Kidney (tissue), 14 donors: ENCODE data around the gene ZNF565. TPM values are rescaled to one million over a fixed set of nuclear protein-coding genes. Genes with fewer than 3 reads are reported as not detected.
A peak's percentile ranks its signal among the peaks of the same experiment; 100 is the strongest.

Experiments used
- DNase-seq, 5 donors: peaks; one replicate each; pipeline ENCODE4 v3.0.0-alpha.2; 2013 to 2020
- FAIRE-seq: peaks from 2 replicates; lab custom pipeline; 2012; peaks lifted over from hg19 to GRCh38; lab: Jason Lieb, UNC
- H3K27ac ChIP-seq, 2 donors: one replicate each; pipeline ENCODE4 v1.7.0; 2013; ENCODE audit warnings: low read depth in 2 of 2, low read length in 2 of 2, inconsistent platforms in 1 of 2
- H3K27me3 ChIP-seq: one replicate; pipeline ENCODE4 v1.7.1; 2013; ENCODE audit warnings: low read length, inconsistent platforms; ENCODE audit not compliant: control insufficient read depth, insufficient read depth
- H3K36me3 ChIP-seq, 3 donors: one replicate each; pipeline versions ENCODE4 v1.7.0 to v1.7.1; 2013; ENCODE audit warnings: low read length in 3 of 3, control low read depth in 1 of 3, inconsistent platforms in 1 of 3; ENCODE audit not compliant: insufficient read depth in 3 of 3, control insufficient read depth in 2 of 3
- H3K4me1 ChIP-seq, 3 donors: one replicate each; pipeline versions ENCODE4 v1.7.0 to v1.7.1; 2013; ENCODE audit warnings: low read length in 3 of 3, inconsistent platforms in 1 of 3, low read depth in 1 of 3; ENCODE audit not compliant: control insufficient read depth in 2 of 3, insufficient read depth in 2 of 3
- H3K4me3 ChIP-seq, 3 donors: one replicate each; pipeline versions ENCODE4 v1.7.0 to v1.8.1; 2013; ENCODE audit warnings: low read length in 3 of 3, control low read depth in 1 of 3, inconsistent platforms in 1 of 3
- H3K9ac ChIP-seq, 3 donors: one replicate each; pipeline versions ENCODE4 v1.7.0 to v1.7.1; 2013; ENCODE audit warnings: low read length in 3 of 3, control low read depth in 1 of 3, inconsistent platforms in 1 of 3
- H3K9me3 ChIP-seq, 3 donors: one replicate each; pipeline versions ENCODE4 v1.7.0 to v1.7.1; 2013; ENCODE audit warnings: low read length in 3 of 3, control low read depth in 1 of 3, inconsistent platforms in 1 of 3; ENCODE audit not compliant: control insufficient read depth in 2 of 3, insufficient read depth in 1 of 3
- CTCF ChIP-seq: IDR thresholded peaks from 3 replicates; pipeline ENCODE4 v1.5.1; 2012; ENCODE audit warnings: mild to moderate bottlenecking, moderate library complexity, borderline replicate concordance; ENCODE audit not compliant: insufficient read depth; ENCODE audit errors: extremely low read depth
- intact Hi-C: fragments of 100-400 bp; cut with DNase I; formaldehyde crosslinking; loops from one replicate; pipeline ENCODE4 v1.11.1; 2022
- polyA plus RNA-seq: library from polyadenylated mRNA; stranded (reverse); fragments of 350-450 nt; fragmentation: Illumina TruSeq; extraction: RNeasy Lipid Tissue Mini Kit (QIAGEN cat#74804); gene quantifications from one replicate; pipeline ENCODE4 v1.2.3, GENCODE V29; 2014; ENCODE audit warnings: low read depth, low replicate concordance; ENCODE audit not compliant: insufficient read depth
- total RNA-seq: library from RNA; stranded (reverse); fragmentation: NEBNext Ultra II Directional; extraction: Animal tissue kit (Norgen Biotek cat#: 25700); gene quantifications from one replicate; pipeline ENCODE4 v1.2.1, GENCODE V29; 2021
- donor health status: control.
- donor health status: control.
- donor health status: control.
- donor health status: control.
- donor health status: control.
- donor health status: DM: yes; HTN: yes; CAD: no.
- donor health status: Normal renal cell carcinoma (clear cell type).

The ZNF565 gene
- total and polyA plus RNA-seq, 2 donors from 2014 or later, result 1.5 to 4.6 TPM

GRCh38 chr19:36152019-36152351 is 62.5 kb downstream of the ZNF565 start:
- Histone ChIP-seq H3K4me1 (no peaks in the 10 kb centered on the region), H3K27ac (peak overlapping the region; percentile 94 to 95), H3K4me3 (peak overlapping the region; percentile 40 to 69 (median 58)), H3K27me3 (no peaks in the 10 kb centered on the region), H3K9ac (peak overlapping the region; percentile 1 to 98 (median 89)), H3K36me3 (peaks cover 2 to 21% (median 11%) of the 10 kb centered on the region in 3 donors), H3K9me3 (no peaks in the 10 kb centered on the region)
- no peak for FAIRE-seq
- intact Hi-C loops, result no loop called here
- no peak for DNase-seq
- no peak for TF ChIP-seq CTCF

- H3K27ac ChIP-seq, result peak overlapping the region; percentile 94 to 95
- H3K36me3 ChIP-seq, result peaks cover 6 to 27% (median 13%) of the 10 kb centered on the region in 3 donors
- peak overlapping the region; percentile 8 to 98 (median 89) for H3K9ac ChIP-seq
- DNase-seq, result peak; percentile 64 to 88 (median 83)
- no peaks in the 10 kb centered on the region for H3K9me3 ChIP-seq
- intact Hi-C loops, result no loop called here
- no peaks in the 10 kb centered on the region for H3K4me1 ChIP-seq
- no peak for FAIRE-seq
- no peak for TF ChIP-seq CTCF
- no peaks in the 10 kb centered on the region for H3K27me3 ChIP-seq
- H3K4me3 ChIP-seq, result peak overlapping the region; percentile 57 to 69 (median 58)
These were observed 63.1 kb downstream of the ZNF565 start for GRCh38 chr19:36151144-36152018.

DNA sequence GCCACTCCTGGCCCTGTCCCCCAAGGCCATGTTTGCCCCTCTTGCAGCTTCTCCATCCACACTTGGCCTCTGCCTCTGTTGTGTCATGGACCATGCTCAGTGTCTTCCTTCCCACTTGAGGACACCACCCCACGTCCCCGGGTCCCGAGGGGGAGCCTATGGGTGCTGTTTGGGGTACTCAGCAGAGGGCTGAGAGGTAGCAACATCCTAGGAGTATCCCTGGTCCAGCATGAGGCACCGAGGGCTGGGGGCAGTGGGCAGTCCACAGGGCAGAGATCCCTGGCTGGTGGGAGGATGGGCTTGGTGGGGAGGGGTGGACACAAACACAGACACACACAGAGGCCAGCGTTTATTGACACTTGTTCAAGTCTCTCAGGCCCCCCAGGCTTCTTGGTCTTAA is 63.9 kb downstream of the ZNF565 start:
- H3K36me3 ChIP-seq, result peaks cover 12 to 35% (median 21%) of the 10 kb centered on the region in 3 donors
- no peaks in the 10 kb centered on the region for H3K9me3 ChIP-seq
- H3K9ac ChIP-seq, result peak overlapping the region in 1 of 3 donors; percentile 48
- intact Hi-C loops, result no loop called here
- no peak overlapping the region for H3K4me3 ChIP-seq
- FAIRE-seq, result no peak
- H3K4me1 ChIP-seq, result no peaks in the 10 kb centered on the region
- TF ChIP-seq CTCF, result no peak
- H3K27ac ChIP-seq, result peak overlapping the region; percentile 94 to 95
- no peaks in the 10 kb centered on the region for H3K27me3 ChIP-seq
- DNase-seq, result no peak
